GM04504 (cell line): ENCODE measurements around the gene KDM4D.
"Not testable (repeated sequence)": the region's sequence is repeated elsewhere in the genome, so short reads cannot be mapped to it uniquely, and the experiment has no call there.

ENCODE experiments used
- DNase-seq: peaks from one replicate; pipeline ENCODE4 v3.0.0-alpha.2; 2012; ENCODE audit warnings: low read depth

Gene KDM4D

DNA sequence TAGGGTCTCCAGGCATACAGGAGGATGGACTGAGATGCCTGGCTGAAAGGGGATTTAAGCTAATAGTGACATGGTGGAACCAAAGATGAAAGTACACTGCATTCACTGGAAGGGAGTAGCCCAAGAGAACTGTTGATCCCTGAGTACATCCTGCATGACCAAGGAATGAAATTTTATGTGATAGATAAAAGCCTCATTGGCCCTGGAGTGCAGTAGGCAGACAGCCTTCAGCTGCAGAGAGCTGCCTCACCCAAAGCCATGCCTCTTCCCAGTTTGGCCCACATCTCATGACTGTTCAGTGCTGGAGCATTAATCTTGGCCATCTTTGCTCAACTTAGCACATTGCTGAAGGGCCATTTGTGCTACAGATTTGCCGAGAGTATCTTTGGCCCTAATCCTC is 59.5 kb downstream of the KDM4D start:
- DNase-seq: no peak

DNA sequence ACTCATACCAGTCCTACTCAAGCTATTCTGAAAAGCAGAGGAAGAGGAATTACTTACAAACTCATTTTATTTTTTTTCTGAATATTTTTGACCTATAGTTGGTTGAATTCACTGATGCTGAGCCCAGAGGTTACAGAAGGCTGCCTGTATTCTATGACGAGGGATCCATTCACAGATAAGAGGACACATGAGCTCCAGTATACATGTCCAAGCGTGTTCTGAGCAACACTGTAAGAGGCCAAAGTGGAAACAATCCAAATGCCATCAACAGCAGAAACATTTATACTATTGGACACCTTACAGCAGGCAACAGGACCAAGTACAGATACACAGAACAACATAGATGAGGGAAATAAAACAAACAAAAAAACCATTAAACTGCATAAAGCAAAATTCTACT is 61.8 kb downstream of the KDM4D start:
- no peak for DNase-seq

DNA sequence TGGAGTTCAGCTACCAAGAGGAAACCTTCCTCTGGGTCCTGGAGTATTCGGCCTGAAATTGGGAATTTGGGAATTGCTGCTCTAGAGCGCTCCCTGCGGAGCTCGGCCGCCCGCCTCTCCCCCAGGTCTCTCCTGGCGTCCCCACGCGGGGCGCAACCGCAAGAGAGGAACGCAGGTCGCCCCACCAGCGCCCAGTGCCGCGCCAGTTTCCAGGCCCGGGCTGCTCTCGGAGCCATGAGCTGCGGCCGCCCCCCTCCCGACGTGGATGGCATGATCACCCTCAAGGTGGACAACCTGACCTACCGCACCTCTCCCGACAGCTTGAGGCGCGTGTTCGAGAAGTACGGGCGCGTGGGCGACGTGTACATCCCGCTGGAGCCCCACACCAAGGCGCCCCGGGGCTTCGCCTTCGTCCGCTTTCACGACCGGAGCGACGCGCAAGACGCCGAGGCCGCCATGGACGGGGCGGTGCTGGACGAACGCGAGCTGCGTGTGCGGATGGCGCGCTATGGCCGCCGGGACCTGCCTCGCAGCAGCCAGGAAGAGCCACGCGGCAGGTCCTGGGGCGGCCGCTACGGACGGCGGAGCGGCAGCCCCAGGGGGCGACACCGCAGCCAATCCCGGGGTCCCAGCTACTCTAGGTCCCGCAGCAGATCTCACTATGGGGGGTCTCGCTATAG is 64.0 kb downstream of the KDM4D start:
- DNase-seq: not testable (repeated sequence)

GRCh38 chr11:95042239-95042638 is 68.7 kb downstream of the KDM4D start:
- no peak for DNase-seq

DNA sequence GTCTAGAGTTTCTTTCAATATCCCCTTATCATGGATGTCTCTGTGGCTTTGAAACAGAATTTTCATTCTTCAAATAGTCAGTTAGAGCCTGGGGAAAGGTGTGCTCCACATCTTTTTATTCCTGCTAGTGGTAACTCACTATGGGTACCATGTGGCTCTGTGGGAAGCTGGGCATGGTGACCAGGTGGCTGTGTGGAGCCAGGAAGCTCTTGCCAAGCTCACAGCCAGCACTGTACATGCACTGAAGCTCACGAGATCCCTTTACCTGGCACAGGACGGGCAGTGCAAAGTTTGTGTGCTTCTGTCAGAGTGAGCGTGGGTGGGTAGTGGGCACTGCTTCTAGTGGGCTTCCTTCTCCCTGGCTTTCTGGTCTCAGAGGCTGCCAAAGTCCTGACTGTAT is 69.4 kb downstream of the KDM4D start:
- DNase-seq: no peak

DNA sequence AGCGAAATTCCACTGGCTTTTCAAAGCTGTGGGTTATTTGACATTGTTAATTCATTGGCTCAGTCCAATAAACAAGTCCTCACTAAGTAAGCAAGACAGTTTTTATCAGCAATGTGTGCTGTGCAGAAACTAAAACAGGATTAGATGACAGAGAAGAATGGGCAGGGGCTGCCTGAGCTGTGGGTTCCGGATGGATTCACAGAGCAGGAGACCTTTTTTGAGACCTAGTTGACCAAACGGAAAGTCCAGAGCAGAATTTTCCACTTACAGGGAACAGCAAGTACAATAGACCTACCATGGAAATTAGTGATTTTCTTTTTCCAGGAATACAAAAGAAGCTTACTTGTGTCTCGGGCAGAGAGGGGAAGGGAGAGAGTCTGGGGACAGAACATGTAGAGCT is 70.5 kb downstream of the KDM4D start:
- DNase-seq: no peak

DNA sequence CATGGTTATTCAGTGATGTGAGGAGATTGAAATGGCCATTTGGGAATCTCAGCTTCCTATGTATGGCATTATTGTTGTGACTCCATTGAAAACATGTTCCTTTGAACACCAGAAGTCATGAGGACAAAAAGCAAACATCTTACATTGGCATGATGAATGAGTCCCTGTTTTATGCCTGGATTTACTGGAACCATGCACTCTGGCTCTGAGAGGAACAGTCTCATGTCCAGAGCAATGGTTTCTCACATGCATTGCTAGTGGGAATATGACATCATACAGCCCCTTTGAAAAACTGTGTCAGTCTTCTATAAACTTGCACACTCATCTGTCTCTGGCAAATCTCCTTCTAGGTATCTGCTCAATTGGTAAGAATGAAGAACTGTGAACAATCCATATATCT is 72.3 kb downstream of the KDM4D start:
- DNase-seq: no peak
